ENCODE data around the gene YTHDF2. TPM values are rescaled to one million over a fixed set of nuclear protein-coding genes. Genes with fewer than 3 reads are reported as not detected.

Gene YTHDF2
- total RNA-seq, 1 experiment from 2014 or later = 90.6 TPM

DNA sequence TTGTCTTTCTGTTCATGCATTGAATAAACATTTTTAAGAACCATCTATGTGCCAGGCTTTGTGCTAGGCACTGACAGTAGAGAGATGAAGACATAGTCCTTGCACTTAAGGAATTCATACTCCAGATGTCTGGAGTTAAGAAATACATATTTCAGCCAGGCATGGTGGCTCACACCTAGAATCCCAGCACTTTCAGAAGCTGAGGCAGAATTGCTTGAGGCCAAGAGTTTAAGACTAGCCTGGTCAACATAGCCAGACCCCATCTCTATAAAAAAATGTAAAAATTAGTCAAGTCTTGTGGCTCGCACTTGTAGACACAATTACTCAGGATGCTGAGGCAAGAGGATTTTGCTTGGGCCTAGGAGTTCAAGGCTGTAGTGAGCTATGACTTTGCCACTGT lies 18.6 kb upstream of the YTHDF2 start:
- ChIA-PET CTCF (interaction anchor here (1.3 kb wide), 1 partner anchor 19 kb away, joined by 3 read pairs; the partner anchor contains the start of gene YTHDF2), POLR2A (no interaction called here), RAD21 (ENCODE audit: low non-redundant PET in 1 of 2, low total read pairs in 2 of 2, uncharacterized antibody in 2 of 2, unreplicated experiment in 2 of 2) (no interaction called here)
- H3K4me1 ChIP-seq (ENCODE audit: control insufficient read depth in 1 of 2, insufficient read depth in 2 of 2, low read length in 2 of 2) = peaks cover 13 to 30% of the 10 kb centered on the region in 2 experiments
- H3K4me3 ChIP-seq (replicated peaks in 1 of 2; ENCODE audit: low read depth in 1 of 2, low read length in 2 of 2) = no peak overlapping the region
- no peaks in the 10 kb centered on the region for H3K9me2 ChIP-seq (ENCODE audit: insufficient read depth)
- ATAC-seq (no peak), DNase-seq (ENCODE audit: low read depth, low spot score) (no peak)
- no peak overlapping the region for H3K4me2 ChIP-seq (ENCODE audit: low read length)
- no peaks in the 10 kb centered on the region for H3K27me3 ChIP-seq (ENCODE audit: insufficient read depth, low read length)
- peaks cover 0 to 10% of the 10 kb centered on the region in 2 experiments; a peak in 1 of 4 replicates for H3K36me3 ChIP-seq (ENCODE audit: control insufficient read depth in 1 of 2, insufficient read depth in 2 of 2, low read length in 2 of 2)
- no peaks in the 10 kb centered on the region for H3K9me3 ChIP-seq (ENCODE audit: control insufficient read depth in 1 of 2, insufficient read depth in 1 of 2, low read depth in 1 of 2, low read length in 2 of 2)
- H3K9ac ChIP-seq (ENCODE audit: low read length) = no peak overlapping the region
- no TSS peak for BruUV-seq (replicated peaks)
- H3K79me2 ChIP-seq (ENCODE audit: insufficient read depth, low read length) = no peaks in the 10 kb centered on the region
- intact Hi-C loops (cut with micrococcal nuclease) = no loop called here
- H3K27ac ChIP-seq (ENCODE audit: low read depth, low read length) = no peak overlapping the region
- TF ChIP-seq EGR1 (IDR thresholded peaks at IDR 0.05; ENCODE audit: low read depth) (no peak), REST (IDR thresholded peaks at IDR 0.05; ENCODE audit: low read depth) (no peak), RAD21 (IDR thresholded peaks at IDR 0.05; ENCODE audit: low read depth) (no peak), POLR2AphosphoS5 (IDR thresholded peaks at IDR 0.05; ENCODE audit: low read depth, low read length) (no peak), YY1 (IDR thresholded peaks at IDR 0.05; ENCODE audit: extremely low read depth, insufficient replicate concordance, low read depth, low read length) (no peak), CEBPB (IDR thresholded peaks at IDR 0.05; ENCODE audit: low read depth) (no peak), EZH2phosphoT487 (IDR thresholded peaks at IDR 0.05; ENCODE audit: borderline replicate concordance) (no peak), SP1 (IDR thresholded peaks at IDR 0.05; ENCODE audit: low read depth) (no peak), ZNF274 (IDR thresholded peaks at IDR 0.05; ENCODE audit: low read depth, low read length) (no peak)
- TF ChIP-seq, protein P1, sequence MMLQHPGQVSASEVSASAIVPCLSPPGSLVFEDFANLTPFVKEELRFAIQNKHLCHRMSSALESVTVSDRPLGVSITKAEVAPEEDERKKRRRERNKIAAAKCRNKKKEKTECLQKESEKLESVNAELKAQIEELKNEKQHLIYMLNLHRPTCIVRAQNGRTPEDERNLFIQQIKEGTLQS (IDR thresholded peaks at IDR 0.05) = no peak
- H2AFZ ChIP-seq (ENCODE audit: low read depth, low read length, poor library complexity, severe bottlenecking) = no peak overlapping the region
- no peaks in the 10 kb centered on the region for H4K20me1 ChIP-seq (ENCODE audit: insufficient read depth)
